Liver (tissue), 9 donors: ENCODE measurements around the gene MAML3. TPM values are rescaled to one million over a fixed set of nuclear protein-coding genes. Genes with fewer than 3 reads are reported as not detected.

ENCODE experiments used
- DNase-seq: peaks from one replicate; pipeline ENCODE4 v3.0.0-alpha.2; 2017; ENCODE audit warnings: low spot score
- H3K27ac ChIP-seq, 2 donors: one replicate each; pipeline ENCODE4 v1.7.0; 2013; ENCODE audit warnings: inconsistent platforms in 2 of 2, low read length in 2 of 2, control low read depth in 1 of 2, low read depth in 1 of 2, mild to moderate bottlenecking in 1 of 2
- H3K27me3 ChIP-seq, 4 donors: one replicate each; pipeline versions ENCODE4 v1.6.1 to v1.7.0; 2013; ENCODE audit warnings: low read length in 3 of 4, inconsistent platforms in 1 of 4, mild to moderate bottlenecking in 1 of 4, moderate library complexity in 1 of 4; ENCODE audit not compliant: control insufficient read depth in 4 of 4, insufficient read depth in 4 of 4
- H3K36me3 ChIP-seq, 4 donors: one replicate each; pipeline versions ENCODE4 v1.6.1 to v1.7.0; 2013; ENCODE audit warnings: low read length in 3 of 4, mild to moderate bottlenecking in 3 of 4, low read depth in 1 of 4, moderate library complexity in 1 of 4; ENCODE audit not compliant: control insufficient read depth in 4 of 4, insufficient read depth in 3 of 4
- H3K4me1 ChIP-seq, 4 donors: one replicate each; pipeline versions ENCODE4 v1.6.1 to v1.7.0; 2013; ENCODE audit warnings: low read length in 3 of 4, mild to moderate bottlenecking in 3 of 4, moderate library complexity in 1 of 4; ENCODE audit not compliant: control insufficient read depth in 4 of 4, insufficient read depth in 4 of 4
- H3K4me3 ChIP-seq, 3 donors: one replicate each; pipeline versions ENCODE4 v1.6.1 to v1.7.0; 2013; ENCODE audit warnings: low read length in 3 of 3, control low read depth in 1 of 3, low read depth in 1 of 3, mild to moderate bottlenecking in 1 of 3
- H3K9ac ChIP-seq, 2 donors: one replicate each; pipeline ENCODE4 v1.7.0; 2013; ENCODE audit warnings: low read length in 2 of 2, mild to moderate bottlenecking in 2 of 2, moderate library complexity in 2 of 2, control low read depth in 1 of 2, low read depth in 1 of 2
- H3K9me3 ChIP-seq, 4 donors: one replicate each; pipeline versions ENCODE4 v1.6.1 to v1.7.0; 2013; ENCODE audit warnings: low read length in 3 of 4; ENCODE audit not compliant: control insufficient read depth in 4 of 4
- EGR1 ChIP-seq, 2 donors: IDR thresholded peaks; 2 replicates each; pipeline ENCODE4 v1.6.1; 2016 to 2018; ENCODE audit warnings: antibody characterized with exemption in 2 of 2, low read depth in 2 of 2
- FOXA1 ChIP-seq: IDR thresholded peaks from 2 replicates; pipeline ENCODE4 v1.6.1; 2016; ENCODE audit warnings: antibody characterized with exemption
- FOXA2 ChIP-seq: IDR thresholded peaks from 2 replicates; pipeline ENCODE4 v1.6.1; 2016; ENCODE audit warnings: antibody characterized with exemption
- GABPA ChIP-seq, 2 donors: IDR thresholded peaks in 1 of 2; conservative IDR thresholded peaks in 1 of 2; 2 replicates each; pipeline ENCODE4 v1.6.1; 2016; ENCODE audit warnings: antibody characterized with exemption in 2 of 2, mild to moderate bottlenecking in 1 of 2, moderate library complexity in 1 of 2
- HNF4A ChIP-seq, 2 donors: conservative IDR thresholded peaks; 2 replicates each; pipeline ENCODE4 v1.6.1; 2016; ENCODE audit warnings: antibody characterized with exemption in 2 of 2, mild to moderate bottlenecking in 2 of 2
- HNF4G ChIP-seq: IDR thresholded peaks from 2 replicates; pipeline ENCODE4 v1.6.1; 2016; ENCODE audit warnings: antibody characterized with exemption
- JUND ChIP-seq, 2 donors: IDR thresholded peaks; 2 replicates each; pipeline ENCODE4 v1.6.1; 2016; ENCODE audit warnings: antibody characterized with exemption in 2 of 2
- NR2F2 ChIP-seq: IDR thresholded peaks from 2 replicates; pipeline ENCODE4 v1.6.1; 2016; ENCODE audit warnings: antibody characterized with exemption
- RAD21 ChIP-seq, 2 donors: IDR thresholded peaks; 2 replicates each; pipeline ENCODE4 v1.6.1; 2016; ENCODE audit warnings: antibody characterized with exemption in 2 of 2, mild to moderate bottlenecking in 2 of 2
- RXRA ChIP-seq, 2 donors: IDR thresholded peaks; 2 replicates each; pipeline ENCODE4 v1.6.1; 2017 to 2018; ENCODE audit warnings: antibody characterized with exemption in 2 of 2, mild to moderate bottlenecking in 1 of 2
- SP1 ChIP-seq: IDR thresholded peaks from 2 replicates; pipeline ENCODE4 v1.6.1; 2018; ENCODE audit warnings: antibody characterized with exemption, mild to moderate bottlenecking
- TAF1 ChIP-seq: conservative IDR thresholded peaks from 2 replicates; pipeline ENCODE4 v1.6.1; 2016; ENCODE audit warnings: antibody characterized with exemption, mild to moderate bottlenecking
- YY1 ChIP-seq: IDR thresholded peaks from 2 replicates; pipeline ENCODE4 v1.6.1; 2016; ENCODE audit warnings: antibody characterized with exemption, mild to moderate bottlenecking
- WGBS: extraction: QIAGEN DNeasy Blood & Tissue Kit; methylation state at CpG from one replicate; pipeline ENCODE4 v1.1.7; 2013; 5-methylcytosine and 5-hydroxymethylcytosine counted together
- polyA plus RNA-seq, 2 donors: library from polyadenylated mRNA; stranded (reverse) in 1 of 2; unstranded in 1 of 2; fragments of 200-250 nt in 1 of 2; fragments of >200 nt in 1 of 2; fragmentation: Nextera tagmentation in 1 of 2; extraction: Ambion mirVana in 1 of 2; gene quantifications; one replicate each; pipeline versions ENCODE4 v1.2.1 to v1.2.3, GENCODE V29; 2013 to 2015
- total RNA-seq, 2 donors: library from RNA; depleted of rRNA; stranded (reverse); fragments of >200 nt; gene quantifications; one replicate each; pipeline ENCODE4 v1.2.3, GENCODE V29; 2014
- TF ChIP-seq, protein P1 (sequence below): IDR thresholded peaks from 2 replicates; pipeline ENCODE4 v1.6.1; 2016; ENCODE audit warnings: antibody characterized with exemption
- TF ChIP-seq, protein P2 (sequence below): fragments of 150-350 bp; IDR thresholded peaks from 2 replicates; pipeline ENCODE4 v1.5.1; 2017; ENCODE audit warnings: improper control_type of control experiment, low read depth, low read length; ENCODE audit not compliant: missing input control
- TF ChIP-seq, protein P3 (sequence below): IDR thresholded peaks from 2 replicates; pipeline ENCODE4 v1.6.1; 2016; ENCODE audit warnings: antibody characterized with exemption
- TF ChIP-seq, protein P4 (sequence below): IDR thresholded peaks from 2 replicates; pipeline ENCODE4 v1.6.1; 2016; ENCODE audit warnings: antibody characterized with exemption, mild to moderate bottlenecking
- TF ChIP-seq, protein P5 (sequence below): IDR thresholded peaks from 2 replicates; pipeline ENCODE4 v1.6.1; 2016; ENCODE audit warnings: antibody characterized with exemption
- donor health status: healthy.
- donor health status: healthy.
- donor health status: healthy.
- donor health status: healthy.
- donor health status: healthy.

Gene MAML3
- total and polyA plus RNA-seq, 4 donors: 1.3 to 4.3 (median 2.7) TPM

DNA sequence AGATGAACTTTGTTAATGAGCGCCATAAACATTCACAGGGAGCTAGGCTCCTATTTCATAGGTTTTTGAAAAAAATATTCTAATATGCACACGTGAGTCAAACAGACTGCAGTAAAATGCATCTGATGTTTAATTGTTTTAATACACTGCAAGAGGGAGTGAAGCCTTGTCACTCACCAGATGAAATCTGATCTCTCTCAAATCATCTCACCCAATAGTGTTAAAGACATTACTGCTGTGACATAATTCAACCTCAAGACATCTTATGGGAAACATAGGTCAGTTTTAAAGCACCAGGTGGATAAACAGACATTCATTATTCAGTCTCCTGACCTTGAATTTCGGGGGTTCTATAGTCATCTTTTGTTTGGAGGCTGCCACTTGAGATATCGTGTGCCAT, 148.3 kb downstream of the MAML3 start:
- Histone ChIP-seq H3K36me3 (no peaks in the 10 kb centered on the region), H3K9ac (no peak overlapping the region), H3K9me3 (no peaks in the 10 kb centered on the region), H3K27me3 (no peaks in the 10 kb centered on the region), H3K27ac (no peak overlapping the region), H3K4me1 (peaks cover 2 to 7% (median 3%) of the 10 kb centered on the region in 4 donors), H3K4me3 (no peak overlapping the region)
- no peak for DNase-seq
- WGBS: 86% methylated on average over 4 of the region's 4 CpGs
- TF ChIP-seq HNF4A (conservative IDR thresholded peaks at IDR 0.05): no peak
- no peak for TF ChIP-seq FOXA2
- no peak for TF ChIP-seq RAD21 (IDR thresholded peaks at IDR 0.05)
- no peak for TF ChIP-seq HNF4G
- no peak for TF ChIP-seq YY1
- TF ChIP-seq, protein P1, sequence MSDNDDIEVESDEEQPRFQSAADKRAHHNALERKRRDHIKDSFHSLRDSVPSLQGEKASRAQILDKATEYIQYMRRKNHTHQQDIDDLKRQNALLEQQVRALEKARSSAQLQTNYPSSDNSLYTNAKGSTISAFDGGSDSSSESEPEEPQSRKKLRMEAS: no peak
- TF ChIP-seq, protein P2, sequence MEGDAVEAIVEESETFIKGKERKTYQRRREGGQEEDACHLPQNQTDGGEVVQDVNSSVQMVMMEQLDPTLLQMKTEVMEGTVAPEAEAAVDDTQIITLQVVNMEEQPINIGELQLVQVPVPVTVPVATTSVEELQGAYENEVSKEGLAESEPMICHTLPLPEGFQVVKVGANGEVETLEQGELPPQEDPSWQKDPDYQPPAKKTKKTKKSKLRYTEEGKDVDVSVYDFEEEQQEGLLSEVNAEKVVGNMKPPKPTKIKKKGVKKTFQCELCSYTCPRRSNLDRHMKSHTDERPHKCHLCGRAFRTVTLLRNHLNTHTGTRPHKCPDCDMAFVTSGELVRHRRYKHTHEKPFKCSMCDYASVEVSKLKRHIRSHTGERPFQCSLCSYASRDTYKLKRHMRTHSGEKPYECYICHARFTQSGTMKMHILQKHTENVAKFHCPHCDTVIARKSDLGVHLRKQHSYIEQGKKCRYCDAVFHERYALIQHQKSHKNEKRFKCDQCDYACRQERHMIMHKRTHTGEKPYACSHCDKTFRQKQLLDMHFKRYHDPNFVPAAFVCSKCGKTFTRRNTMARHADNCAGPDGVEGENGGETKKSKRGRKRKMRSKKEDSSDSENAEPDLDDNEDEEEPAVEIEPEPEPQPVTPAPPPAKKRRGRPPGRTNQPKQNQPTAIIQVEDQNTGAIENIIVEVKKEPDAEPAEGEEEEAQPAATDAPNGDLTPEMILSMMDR: no peak
- TF ChIP-seq GABPA (IDR thresholded peaks at IDR 0.05 in 1 of 2, conservative IDR thresholded peaks at IDR 0.05 in 1 of 2): no peak
- TF ChIP-seq, protein P3, sequence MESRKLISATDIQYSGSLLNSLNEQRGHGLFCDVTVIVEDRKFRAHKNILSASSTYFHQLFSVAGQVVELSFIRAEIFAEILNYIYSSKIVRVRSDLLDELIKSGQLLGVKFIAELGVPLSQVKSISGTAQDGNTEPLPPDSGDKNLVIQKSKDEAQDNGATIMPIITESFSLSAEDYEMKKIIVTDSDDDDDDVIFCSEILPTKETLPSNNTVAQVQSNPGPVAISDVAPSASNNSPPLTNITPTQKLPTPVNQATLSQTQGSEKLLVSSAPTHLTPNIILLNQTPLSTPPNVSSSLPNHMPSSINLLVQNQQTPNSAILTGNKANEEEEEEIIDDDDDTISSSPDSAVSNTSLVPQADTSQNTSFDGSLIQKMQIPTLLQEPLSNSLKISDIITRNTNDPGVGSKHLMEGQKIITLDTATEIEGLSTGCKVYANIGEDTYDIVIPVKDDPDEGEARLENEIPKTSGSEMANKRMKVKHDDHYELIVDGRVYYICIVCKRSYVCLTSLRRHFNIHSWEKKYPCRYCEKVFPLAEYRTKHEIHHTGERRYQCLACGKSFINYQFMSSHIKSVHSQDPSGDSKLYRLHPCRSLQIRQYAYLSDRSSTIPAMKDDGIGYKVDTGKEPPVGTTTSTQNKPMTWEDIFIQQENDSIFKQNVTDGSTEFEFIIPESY: no peak

DNA sequence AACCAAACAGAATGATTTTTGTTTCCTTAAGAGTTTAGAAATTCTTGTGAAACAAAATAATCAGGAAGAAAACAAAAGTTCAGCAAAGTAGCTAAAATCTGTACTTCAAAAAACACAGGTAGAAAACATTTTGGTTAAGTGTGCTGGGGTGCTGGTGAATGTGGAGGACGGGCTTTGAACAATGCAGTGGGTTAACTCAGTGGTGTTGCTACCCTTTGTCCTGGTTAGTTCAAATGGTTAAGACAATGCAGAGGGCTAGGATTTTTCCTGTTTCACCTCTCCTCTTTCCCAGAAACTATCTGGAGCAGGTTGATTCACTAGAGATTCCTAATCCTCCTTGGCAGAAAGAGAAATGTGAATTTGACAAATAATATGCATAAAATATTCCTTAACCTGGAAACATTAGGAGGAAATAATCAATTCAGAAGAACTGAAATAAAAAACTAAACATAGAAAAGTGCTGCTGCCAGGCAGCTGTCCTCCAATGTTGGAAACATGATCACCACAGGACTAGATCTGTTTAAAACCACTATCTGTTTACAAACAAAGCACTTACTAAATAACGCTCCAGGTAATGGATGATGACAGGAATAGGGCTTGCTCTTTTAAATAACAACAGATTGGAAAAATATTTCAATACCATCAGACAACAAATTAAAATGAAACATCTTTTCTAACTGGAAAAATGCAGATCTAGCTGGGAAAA, 148.9 kb downstream of the MAML3 start:
- peak overlapping the region in 1 of 3 donors; percentile 44 for H3K4me3 ChIP-seq
- peak overlapping the region; percentile 22 to 66 for H3K9ac ChIP-seq
- WGBS: 54% methylated on average over 2 of the region's 2 CpGs
- TF ChIP-seq EGR1 (IDR thresholded peaks at IDR 0.05; ENCODE audit: low read depth in 2 of 2): no peak
- no peak for TF ChIP-seq HNF4A (conservative IDR thresholded peaks at IDR 0.05)
- TF ChIP-seq, protein P1: no peak
- TF ChIP-seq, protein P2: no peak
- no peak for TF ChIP-seq RXRA (IDR thresholded peaks at IDR 0.05)
- no peak for TF ChIP-seq FOXA1
- TF ChIP-seq SP1: no peak
- TF ChIP-seq, protein P4, sequence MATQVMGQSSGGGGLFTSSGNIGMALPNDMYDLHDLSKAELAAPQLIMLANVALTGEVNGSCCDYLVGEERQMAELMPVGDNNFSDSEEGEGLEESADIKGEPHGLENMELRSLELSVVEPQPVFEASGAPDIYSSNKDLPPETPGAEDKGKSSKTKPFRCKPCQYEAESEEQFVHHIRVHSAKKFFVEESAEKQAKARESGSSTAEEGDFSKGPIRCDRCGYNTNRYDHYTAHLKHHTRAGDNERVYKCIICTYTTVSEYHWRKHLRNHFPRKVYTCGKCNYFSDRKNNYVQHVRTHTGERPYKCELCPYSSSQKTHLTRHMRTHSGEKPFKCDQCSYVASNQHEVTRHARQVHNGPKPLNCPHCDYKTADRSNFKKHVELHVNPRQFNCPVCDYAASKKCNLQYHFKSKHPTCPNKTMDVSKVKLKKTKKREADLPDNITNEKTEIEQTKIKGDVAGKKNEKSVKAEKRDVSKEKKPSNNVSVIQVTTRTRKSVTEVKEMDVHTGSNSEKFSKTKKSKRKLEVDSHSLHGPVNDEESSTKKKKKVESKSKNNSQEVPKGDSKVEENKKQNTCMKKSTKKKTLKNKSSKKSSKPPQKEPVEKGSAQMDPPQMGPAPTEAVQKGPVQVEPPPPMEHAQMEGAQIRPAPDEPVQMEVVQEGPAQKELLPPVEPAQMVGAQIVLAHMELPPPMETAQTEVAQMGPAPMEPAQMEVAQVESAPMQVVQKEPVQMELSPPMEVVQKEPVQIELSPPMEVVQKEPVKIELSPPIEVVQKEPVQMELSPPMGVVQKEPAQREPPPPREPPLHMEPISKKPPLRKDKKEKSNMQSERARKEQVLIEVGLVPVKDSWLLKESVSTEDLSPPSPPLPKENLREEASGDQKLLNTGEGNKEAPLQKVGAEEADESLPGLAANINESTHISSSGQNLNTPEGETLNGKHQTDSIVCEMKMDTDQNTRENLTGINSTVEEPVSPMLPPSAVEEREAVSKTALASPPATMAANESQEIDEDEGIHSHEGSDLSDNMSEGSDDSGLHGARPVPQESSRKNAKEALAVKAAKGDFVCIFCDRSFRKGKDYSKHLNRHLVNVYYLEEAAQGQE: no peak
- no peak for TF ChIP-seq JUND (IDR thresholded peaks at IDR 0.05)
- no peak for TF ChIP-seq HNF4G
- TF ChIP-seq RAD21 (IDR thresholded peaks at IDR 0.05): no peak
- TF ChIP-seq YY1: no peak
- no peak for TF ChIP-seq TAF1
- no peak for TF ChIP-seq NR2F2
- TF ChIP-seq, protein P5, sequence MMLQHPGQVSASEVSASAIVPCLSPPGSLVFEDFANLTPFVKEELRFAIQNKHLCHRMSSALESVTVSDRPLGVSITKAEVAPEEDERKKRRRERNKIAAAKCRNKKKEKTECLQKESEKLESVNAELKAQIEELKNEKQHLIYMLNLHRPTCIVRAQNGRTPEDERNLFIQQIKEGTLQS: no peak
- TF ChIP-seq, protein P3: no peak
- TF ChIP-seq GABPA (IDR thresholded peaks at IDR 0.05 in 1 of 2, conservative IDR thresholded peaks at IDR 0.05 in 1 of 2): no peak
- no peak for TF ChIP-seq FOXA2
- DNase-seq: no peak
- no peak overlapping the region for H3K27ac ChIP-seq
- no peaks in the 10 kb centered on the region for H3K36me3 ChIP-seq
- peaks cover 2 to 7% (median 3%) of the 10 kb centered on the region in 4 donors for H3K4me1 ChIP-seq
- H3K9me3 ChIP-seq: no peaks in the 10 kb centered on the region
- no peaks in the 10 kb centered on the region for H3K27me3 ChIP-seq
